DOHH2 (cell line): ENCODE measurements around the gene ANKS4B.

Source experiments
- H3F3A ChIP-seq: fragments of 200-600 bp; sonication (generic), shearing (Covaris generic); 2 replicates; pipeline ENCODE4 v1.6.0; 2016; ENCODE audit warnings: antibody characterized with exemption, mild to moderate bottlenecking; ENCODE audit not compliant: control insufficient read depth, insufficient read depth
- H3K27ac ChIP-seq: fragments of 200-600 bp; sonication (generic); 2 replicates; pipeline ENCODE4 v1.5.1; 2014; ENCODE audit warnings: low read depth, mild to moderate bottlenecking, low read length, moderate library complexity
- H3K27me3 ChIP-seq: fragments of 200-600 bp; sonication (generic); 2 replicates; pipeline ENCODE4 v1.6.1; 2014; ENCODE audit warnings: mild to moderate bottlenecking, low read length, mixed read lengths; ENCODE audit not compliant: control insufficient read depth
- H3K36me3 ChIP-seq: fragments of 200-600 bp; sonication (generic); 2 replicates; pipeline ENCODE4 v1.6.1; 2014; ENCODE audit warnings: mild to moderate bottlenecking, low read length, moderate library complexity, mixed read lengths; ENCODE audit not compliant: control insufficient read depth
- H3K4me1 ChIP-seq: fragments of 200-600 bp; sonication (generic); 2 replicates; pipeline ENCODE4 v1.6.1; 2014; ENCODE audit warnings: mild to moderate bottlenecking, low read length, mixed read lengths; ENCODE audit not compliant: control insufficient read depth
- H3K4me2 ChIP-seq: fragments of 200-600 bp; sonication (generic); 2 replicates; pipeline ENCODE4 v1.6.0; 2014; ENCODE audit warnings: mild to moderate bottlenecking, low read length, moderate library complexity
- H3K4me3 ChIP-seq: fragments of 200-600 bp; sonication (generic); 2 replicates; pipeline ENCODE4 v1.5.1; 2014; ENCODE audit warnings: mild to moderate bottlenecking, low read length, mixed read lengths
- H3K79me2 ChIP-seq: fragments of 200-600 bp; sonication (generic); 2 replicates; pipeline ENCODE4 v1.6.1; 2014; ENCODE audit warnings: mild to moderate bottlenecking, low read length, mixed read lengths; ENCODE audit not compliant: control insufficient read depth
- H3K9me2 ChIP-seq: fragments of 200-600 bp; sonication (generic); replicated peaks from 2 replicates; pipeline ENCODE4 v1.6.1; 2014; ENCODE audit warnings: mild to moderate bottlenecking, low read length, mixed read lengths; ENCODE audit not compliant: control insufficient read depth
- H3K9me3 ChIP-seq: fragments of 200-600 bp; sonication (generic); 2 replicates; pipeline ENCODE4 v1.6.1; 2014; ENCODE audit warnings: antibody characterized with exemption, low read length, mixed read lengths; ENCODE audit not compliant: control insufficient read depth, insufficient read depth
- H4K20me1 ChIP-seq: fragments of 200-600 bp; sonication (generic); 2 replicates; pipeline ENCODE4 v1.6.0; 2014; ENCODE audit warnings: low read depth, mild to moderate bottlenecking, antibody characterized with exemption, low read length, moderate library complexity; ENCODE audit not compliant: control insufficient read depth, insufficient read depth
- EZH2phosphoT487 ChIP-seq: fragments of 200-600 bp; sonication (generic); IDR thresholded peaks from 2 replicates; pipeline ENCODE4 v1.6.1; 2017; ENCODE audit warnings: borderline replicate concordance, mild to moderate bottlenecking, antibody characterized with exemption, low read length, moderate library complexity, mixed read lengths
- TF ChIP-seq, protein P1 (sequence below): fragments of 200-600 bp; sonication (generic); IDR thresholded peaks from one replicate; pipeline ENCODE4 v1.5.1; 2014; ENCODE audit warnings: antibody characterized with exemption, mild to moderate bottlenecking, low read depth, low read length; ENCODE audit not compliant: poor library complexity, severe bottlenecking

ANKS4B gene, protein sequence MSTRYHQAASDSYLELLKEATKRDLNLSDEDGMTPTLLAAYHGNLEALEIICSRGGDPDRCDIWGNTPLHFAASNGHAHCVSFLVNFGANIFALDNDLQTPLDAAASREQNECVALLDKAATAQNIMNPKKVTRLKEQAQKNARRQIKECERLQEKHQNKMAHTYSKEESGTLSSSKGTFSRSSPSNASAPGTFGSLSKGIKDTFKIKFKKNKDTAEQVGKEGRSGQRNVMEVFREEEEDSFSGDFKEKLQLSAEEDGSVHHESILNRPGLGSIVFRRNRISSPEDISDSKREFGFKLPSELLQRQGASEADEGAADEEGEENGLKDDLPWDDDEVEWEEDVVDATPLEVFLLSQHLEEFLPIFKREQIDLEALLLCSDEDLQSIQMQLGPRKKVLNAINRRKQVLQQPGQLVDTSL

DNA sequence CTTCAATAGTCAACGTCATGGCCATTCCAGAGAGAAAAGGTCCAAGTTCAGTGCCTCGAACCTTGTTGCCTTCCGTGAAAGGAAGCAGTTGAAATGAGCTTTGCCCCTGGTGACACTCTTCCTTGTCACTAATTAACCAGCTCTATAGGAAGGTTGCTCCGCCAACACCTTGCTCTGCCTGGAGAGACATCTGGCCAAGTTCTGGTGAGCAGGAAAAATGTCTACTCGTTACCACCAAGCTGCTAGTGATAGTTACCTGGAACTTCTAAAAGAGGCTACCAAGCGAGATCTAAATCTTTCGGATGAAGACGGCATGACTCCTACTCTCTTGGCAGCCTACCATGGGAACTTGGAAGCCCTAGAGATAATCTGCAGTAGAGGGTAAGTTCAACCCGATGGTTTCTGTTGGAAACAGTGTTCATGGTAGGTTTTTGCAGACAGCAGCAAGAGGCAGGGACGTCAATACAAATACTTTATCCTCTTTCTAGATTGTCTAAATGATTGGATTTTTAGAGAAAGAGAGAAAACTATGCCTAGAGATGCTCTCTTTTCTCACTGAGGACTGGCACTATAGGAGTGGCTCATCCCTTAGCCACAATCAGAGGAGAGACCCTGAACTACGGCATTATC lies at the start of gene ANKS4B:
Gene ANKS4B, plus strand, starts transcription at position 179 of the 630 bp plus-strand sequence. Its CDS starts 39 bp downstream, at position 218.
- Histone ChIP-seq H3K27me3 (peaks cover 27% of the 10 kb centered on the region), H3F3A (no peaks in the 10 kb centered on the region), H3K4me2 (no peak within 1 kb of the TSS), H3K9me3 (no peaks in the 10 kb centered on the region), H3K79me2 (no peaks in the 10 kb centered on the region), H3K36me3 (no peaks in the 10 kb centered on the region), H4K20me1 (no peaks in the 10 kb centered on the region), H3K27ac (no peak within 1 kb of the TSS), H3K4me3 (no peak within 1 kb of the TSS), H3K4me1 (no peaks in the 10 kb centered on the region), H3K9me2 (no peaks in the 10 kb centered on the region)
- TF ChIP-seq, protein P1, sequence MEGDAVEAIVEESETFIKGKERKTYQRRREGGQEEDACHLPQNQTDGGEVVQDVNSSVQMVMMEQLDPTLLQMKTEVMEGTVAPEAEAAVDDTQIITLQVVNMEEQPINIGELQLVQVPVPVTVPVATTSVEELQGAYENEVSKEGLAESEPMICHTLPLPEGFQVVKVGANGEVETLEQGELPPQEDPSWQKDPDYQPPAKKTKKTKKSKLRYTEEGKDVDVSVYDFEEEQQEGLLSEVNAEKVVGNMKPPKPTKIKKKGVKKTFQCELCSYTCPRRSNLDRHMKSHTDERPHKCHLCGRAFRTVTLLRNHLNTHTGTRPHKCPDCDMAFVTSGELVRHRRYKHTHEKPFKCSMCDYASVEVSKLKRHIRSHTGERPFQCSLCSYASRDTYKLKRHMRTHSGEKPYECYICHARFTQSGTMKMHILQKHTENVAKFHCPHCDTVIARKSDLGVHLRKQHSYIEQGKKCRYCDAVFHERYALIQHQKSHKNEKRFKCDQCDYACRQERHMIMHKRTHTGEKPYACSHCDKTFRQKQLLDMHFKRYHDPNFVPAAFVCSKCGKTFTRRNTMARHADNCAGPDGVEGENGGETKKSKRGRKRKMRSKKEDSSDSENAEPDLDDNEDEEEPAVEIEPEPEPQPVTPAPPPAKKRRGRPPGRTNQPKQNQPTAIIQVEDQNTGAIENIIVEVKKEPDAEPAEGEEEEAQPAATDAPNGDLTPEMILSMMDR, result no peak
- no peak for TF ChIP-seq EZH2phosphoT487

DNA sequence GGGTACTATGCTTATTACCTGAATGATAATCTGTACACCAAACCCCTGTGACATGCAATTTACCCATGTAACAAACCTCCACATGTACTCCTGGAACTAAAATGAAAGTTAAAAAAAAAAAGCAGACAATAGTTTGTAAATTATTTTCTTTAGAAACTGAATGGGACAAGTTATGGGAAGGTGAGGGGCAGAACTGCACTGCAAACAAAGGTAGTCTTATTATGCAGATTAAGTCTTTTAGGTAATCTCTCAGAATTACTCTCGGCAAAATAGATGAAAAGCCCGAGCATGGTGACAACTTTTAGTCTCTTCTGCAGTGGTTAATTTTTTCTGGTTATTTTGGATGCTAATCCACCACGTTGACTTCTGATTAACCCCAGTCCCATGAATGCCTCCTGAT lies 49.5 kb upstream of the ANKS4B start:
- Histone ChIP-seq H3F3A (0 out of 2 replicates have a peak, but pooled peaks cover 2% of the 10 kb centered on the region), H3K27ac (no peak overlapping the region), H3K4me3 (no peak overlapping the region), H3K79me2 (no peaks in the 10 kb centered on the region), H3K4me2 (no peak overlapping the region), H3K9me2 (no peaks in the 10 kb centered on the region), H3K27me3 (no peaks in the 10 kb centered on the region), H3K36me3 (peaks cover 28% of the 10 kb centered on the region), H4K20me1 (no peaks in the 10 kb centered on the region), H3K4me1 (peaks cover 3% of the 10 kb centered on the region), H3K9me3 (no peaks in the 10 kb centered on the region)
- TF ChIP-seq EZH2phosphoT487, result no peak
- TF ChIP-seq, protein P1, result no peak

DNA sequence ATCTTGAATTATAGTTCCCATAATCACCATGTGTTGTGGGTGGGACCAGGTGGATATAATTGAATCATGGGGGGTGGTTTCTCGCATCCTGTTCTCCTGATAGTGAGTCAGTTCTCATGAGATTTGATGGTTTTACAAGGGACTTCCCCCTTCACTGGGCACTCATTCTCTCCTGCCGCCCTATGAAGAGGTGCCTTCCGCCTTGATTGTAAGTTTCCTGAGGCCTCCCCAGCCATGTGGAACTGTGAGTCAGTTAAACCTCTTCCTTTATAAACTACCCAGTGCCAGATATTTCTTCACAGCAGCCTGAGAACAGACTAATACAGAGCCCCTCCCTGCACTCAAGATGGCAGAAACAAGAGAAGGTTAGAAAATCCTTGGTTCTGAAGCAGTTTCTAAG lies 48.7 kb upstream of the ANKS4B start:
- Histone ChIP-seq H3K9me3 (no peaks in the 10 kb centered on the region), H3K4me1 (peaks cover 3% of the 10 kb centered on the region), H3K4me3 (no peak overlapping the region), H4K20me1 (no peaks in the 10 kb centered on the region), H3F3A (0 out of 2 replicates have a peak, but pooled peaks cover 2% of the 10 kb centered on the region), H3K27ac (no peak overlapping the region), H3K4me2 (no peak overlapping the region), H3K27me3 (no peaks in the 10 kb centered on the region), H3K9me2 (no peaks in the 10 kb centered on the region), H3K79me2 (no peaks in the 10 kb centered on the region), H3K36me3 (peaks cover 20% of the 10 kb centered on the region)
- TF ChIP-seq EZH2phosphoT487, result no peak
- TF ChIP-seq, protein P1, result no peak
